Gastroesophageal sphincter (tissue), 3 donors: Measurements from ENCODE around the gene MLLT1.

ENCODE experiments used
- CTCF ChIP-seq, 4 experiments: fragments of 200-600 bp in 2 of 4; fragments of 450-650 bp in 2 of 4; sonication (generic) in 1 of 4; IDR thresholded peaks; one replicate each; pipeline ENCODE4 v1.5.1; 2017 to 2019; ENCODE audit warnings: antibody characterized with exemption in 4 of 4, mild to moderate bottlenecking in 2 of 4, moderate library complexity in 2 of 4
- EP300 ChIP-seq: sonication (generic); formaldehyde crosslinking; IDR thresholded peaks from one replicate; pipeline ENCODE4 v1.6.1; 2017; ENCODE audit warnings: antibody characterized with exemption, mild to moderate bottlenecking
- POLR2A ChIP-seq, 2 donors: fragments of 450-650 bp; IDR thresholded peaks; one replicate each; pipeline ENCODE4 v1.6.1; 2017; ENCODE audit warnings: antibody characterized with exemption in 2 of 2, mild to moderate bottlenecking in 2 of 2, moderate library complexity in 1 of 2

- TF ChIP-seq EP300 (no peak), POLR2A (IDR thresholded peaks at IDR 0.05) (no peak), CTCF (IDR thresholded peaks at IDR 0.05) (no peak)
These were observed 52.4 kb downstream of the MLLT1 start for GRCh38 chr19:6227156-6227935.
